Peyer's patch (tissue), 4 donors: Measurements from ENCODE around the gene JCHAIN. TPM values are rescaled to one million over a fixed set of nuclear protein-coding genes. Genes with fewer than 3 reads are reported as not detected.
A peak's percentile ranks its signal among the peaks of the same experiment; 100 is the strongest.

Experiments used
- DNase-seq, 3 donors: peaks; one replicate each; pipeline ENCODE4 v3.0.0-alpha.2; 2017 to 2019
- H3K27ac ChIP-seq, 4 donors: fragments of 200-600 bp; sonication (generic); one replicate each; pipeline ENCODE4 v1.5.1; 2016 to 2019
- H3K27me3 ChIP-seq, 2 donors: fragments of 200-600 bp; sonication (generic); one replicate each; pipeline ENCODE4 v1.5.1; 2019
- H3K36me3 ChIP-seq, 3 donors: fragments of 200-600 bp; sonication (generic); one replicate each; pipeline ENCODE4 v1.5.1; 2016 to 2019
- H3K4me1 ChIP-seq, 4 donors: fragments of 200-600 bp; sonication (generic); one replicate each; pipeline ENCODE4 v1.5.1; 2016 to 2019
- H3K4me3 ChIP-seq, 4 donors: fragments of 200-600 bp; sonication (generic); 1 replicate in 3 of 4; 2 replicates in 1 of 4; pipeline ENCODE4 v1.5.1; 2016 to 2019; ENCODE audit warnings: mild to moderate bottlenecking in 1 of 4
- H3K9me3 ChIP-seq, 4 donors: fragments of 200-600 bp; sonication (generic); one replicate each; pipeline ENCODE4 v1.5.1; 2016 to 2019; ENCODE audit warnings: mild to moderate bottlenecking in 1 of 4
- CTCF ChIP-seq, 6 experiments: fragments of 450-650 bp in 4 of 6; fragments of 200-600 bp in 2 of 6; sonication (generic) in 1 of 6; IDR thresholded peaks; one replicate each; pipeline ENCODE4 v1.5.1; 2017 to 2019; ENCODE audit warnings: antibody characterized with exemption in 6 of 6, mild to moderate bottlenecking in 3 of 6, moderate library complexity in 1 of 6
- POLR2A ChIP-seq, 2 donors: fragments of 450-650 bp; IDR thresholded peaks; one replicate each; pipeline ENCODE4 v1.5.1; 2017; ENCODE audit warnings: antibody characterized with exemption in 2 of 2, mild to moderate bottlenecking in 2 of 2, moderate library complexity in 2 of 2
- total RNA-seq, 4 donors: library from RNA; depleted of rRNA; stranded (reverse); fragments of >200 nt; gene quantifications; one replicate each; pipeline ENCODE4 v1.1.0, GENCODE V29; 2016

JCHAIN gene
- total RNA-seq, 4 donors from 2014 or later, result 15.9 to 326 (median 89.6) TPM

GRCh38 chr4:70712150-70712549, 45.8 kb upstream of the JCHAIN start:
- H3K27ac ChIP-seq, result no peak overlapping the region
- H3K4me3 ChIP-seq, result no peak overlapping the region
- H3K9me3 ChIP-seq, result no peaks in the 10 kb centered on the region
- TF ChIP-seq CTCF (IDR thresholded peaks at IDR 0.05) (no peak), POLR2A (IDR thresholded peaks at IDR 0.05) (no peak)
- H3K27me3 ChIP-seq, result no peaks in the 10 kb centered on the region
- H3K4me1 ChIP-seq, result peaks cover 0 to 14% (median 6%) of the 10 kb centered on the region in 4 donors
- DNase-seq, result no peak
- no peaks in the 10 kb centered on the region for H3K36me3 ChIP-seq

- Histone ChIP-seq H3K4me1 (peaks cover 0 to 18% (median 10%) of the 10 kb centered on the region in 4 donors), H3K27ac (no peak overlapping the region), H3K9me3 (no peaks in the 10 kb centered on the region), H3K36me3 (no peaks in the 10 kb centered on the region), H3K4me3 (no peak overlapping the region), H3K27me3 (no peaks in the 10 kb centered on the region)
- DNase-seq, result no peak
- no peak for TF ChIP-seq POLR2A (IDR thresholded peaks at IDR 0.05)
- TF ChIP-seq CTCF (IDR thresholded peaks at IDR 0.05), result no peak
Measured at GRCh38 chr4:70711599-70711998, 45.3 kb upstream of the JCHAIN start.

- H3K9me3 ChIP-seq, result no peaks in the 10 kb centered on the region
- H3K27ac ChIP-seq, result no peak overlapping the region
- no peak for DNase-seq
- no peaks in the 10 kb centered on the region for H3K27me3 ChIP-seq
- H3K4me3 ChIP-seq, result no peak overlapping the region
- TF ChIP-seq POLR2A (IDR thresholded peaks at IDR 0.05) (no peak), CTCF (IDR thresholded peaks at IDR 0.05) (no peak)
- H3K36me3 ChIP-seq, result no peaks in the 10 kb centered on the region
- peaks cover 0 to 25% (median 17%) of the 10 kb centered on the region in 4 donors for H3K4me1 ChIP-seq
Measured at GRCh38 chr4:70709611-70710205, 43.4 kb upstream of the JCHAIN start.

GRCh38 chr4:70706516-70706915, 40.2 kb upstream of the JCHAIN start:
- H3K36me3 ChIP-seq, result no peaks in the 10 kb centered on the region
- H3K4me1 ChIP-seq, result peaks cover 0 to 24% (median 12%) of the 10 kb centered on the region in 4 donors
- TF ChIP-seq POLR2A (IDR thresholded peaks at IDR 0.05) (no peak), CTCF (IDR thresholded peaks at IDR 0.05) (no peak)
- no peaks in the 10 kb centered on the region for H3K27me3 ChIP-seq
- no peak for DNase-seq
- H3K27ac ChIP-seq, result peak overlapping the region; percentile 86 to 98 (median 93)
- no peaks in the 10 kb centered on the region for H3K9me3 ChIP-seq
- peak overlapping the region in 2 of 4 donors; percentile 78 to 94 for H3K4me3 ChIP-seq

- Histone ChIP-seq H3K27ac (peak overlapping the region; percentile 86 to 98 (median 93)), H3K36me3 (no peaks in the 10 kb centered on the region)
Measured at GRCh38 chr4:70706044-70706461, 39.7 kb upstream of the JCHAIN start.

More at GRCh38 chr4:70706044-70706461, 39.7 kb upstream of the JCHAIN start:
- no peak for DNase-seq
- TF ChIP-seq CTCF (IDR thresholded peaks at IDR 0.05), result no peak
- Histone ChIP-seq H3K4me1 (peaks cover 0 to 24% (median 12%) of the 10 kb centered on the region in 4 donors), H3K4me3 (peak overlapping the region; percentile 78 to 94 (median 90)), H3K9me3 (no peaks in the 10 kb centered on the region), H3K27me3 (no peaks in the 10 kb centered on the region)
